Left cardiac atrium (tissue), 4 donors: ENCODE measurements around the gene TRPV2. TPM values are rescaled to one million over a fixed set of nuclear protein-coding genes. Genes with fewer than 3 reads are reported as not detected.
"Not testable (repeated sequence)": the region's sequence is repeated elsewhere in the genome, so short reads cannot be mapped to it uniquely, and the experiment has no call there.

Experiments used
- ATAC-seq, 2 donors: fragments of 200-7000 bp; cut with Tn5 transposase; one replicate each; pipeline ENCODE4 v1.9.1; 2020; ENCODE audit warnings: mild to moderate bottlenecking in 2 of 2, moderate library complexity in 2 of 2
- DNase-seq: peaks from one replicate; pipeline ENCODE4 v3.0.0-alpha.2; 2020
- intact Hi-C, 2 donors: fragments of 100-400 bp; cut with DNase I; formaldehyde crosslinking; loops; one replicate each; pipeline versions ENCODE4 v1.14.1 to v1.15.1; 2022 to 2023
- long read RNA-seq: library from polyadenylated mRNA; unstranded; transcript quantifications from one replicate; pipeline ENCODE4 v2.0.0, GENCODE V29; 2021
- total RNA-seq, 2 donors: library from RNA; stranded (reverse); fragmentation: NEBNext Ultra II Directional; extraction: Animal tissue kit (Norgen Biotek cat#: 25700); gene quantifications; one replicate each; pipeline ENCODE4 v1.2.1, GENCODE V29; 2021
- donor health status: DM: no; HTN: yes; CAD: no.
- donor health status: DM: no; HTN: yes; CAD: no; lungs with severe emphysema.
- donor health status: DM: yes; HTN: yes; CAD: no.
- donor health status: Dilated cardiomyopathy.

The TRPV2 gene
- 10 to 100 TPM; 14.3 to 21.1 TPM for total RNA-seq
- long read RNA-seq, transcript TRPV2-201 (15 exons, 2,808 nt) = major isoform, 29 of 41 reads
- long read RNA-seq, partial matches to known transcripts = 1 of 41 reads
- long read RNA-seq, other reads (novel, unspliced or antisense) = 11 of 41 reads

- intact Hi-C loops = loop anchor here in 1 of 2 donors (10.0 kb wide), 1 partner anchor 50 kb away; no protein-coding TSS in a partner anchor
- DNase-seq = peak; percentile 66
Measured at GRCh38 chr17:16415031-16415924, at the start of gene TRPV2. TSS of gene TRPV2 (plus strand) at chr17:16415571. CDS start at chr17:16417669, 2,098 bp downstream.

GRCh38 chr17:16371742-16372141, 43.6 kb upstream of the TRPV2 start:
- DNase-seq = no peak
- peak in 1 of 2 donors; percentile 15 for ATAC-seq
- intact Hi-C loops = no loop called here

More at GRCh38 chr17:16415031-16415924, at the start of gene TRPV2:
- ATAC-seq = peak; percentile 37 to 49

- ATAC-seq = peak; percentile 89 to 93
- intact Hi-C loops = no loop called here
- peak; percentile 48 for DNase-seq
Measured at GRCh38 chr17:16374146-16374938, 41.0 kb upstream of the TRPV2 start.

- DNase-seq = no peak
- no peak for ATAC-seq
- intact Hi-C loops = no loop called here
Measured at GRCh38 chr17:16377941-16378341, 37.4 kb upstream of the TRPV2 start.

GRCh38 chr17:16378636-16379282, 36.6 kb upstream of the TRPV2 start:
- intact Hi-C loops = no loop called here
- ATAC-seq (peak in 1 of 2 donors; percentile 33), DNase-seq (no peak)

- DNase-seq (no peak), ATAC-seq (no peak)
- intact Hi-C loops = loop anchor here (10.0 kb wide), 1 partner anchor 55 kb away; no protein-coding TSS in a partner anchor
Measured at GRCh38 chr17:16379654-16380053, 35.7 kb upstream of the TRPV2 start.

- ATAC-seq (peak; percentile 98 to 99), DNase-seq (peak; percentile 97)
- intact Hi-C loops = loop anchor here (10.0 kb wide), 1 partner anchor 54 kb away; no protein-coding TSS in a partner anchor
Measured at GRCh38 chr17:16380640-16381495, 34.5 kb upstream of the TRPV2 start, which contains the start of gene UBB. TSS of gene UBB (plus strand) at chr17:16381091. CDS start at chr17:16381908, 817 bp downstream.

GRCh38 chr17:16381496-16381820, 33.9 kb upstream of the TRPV2 start:
- ATAC-seq (peak in 1 of 2 donors; percentile 2), DNase-seq (no peak)
- intact Hi-C loops = loop anchor here (10.0 kb wide), 1 partner anchor 53 kb away; no protein-coding TSS in a partner anchor

- no peak for ATAC-seq
- no peak for DNase-seq
- intact Hi-C loops = loop anchor here (10.0 kb wide), 1 partner anchor 52 kb away; no protein-coding TSS in a partner anchor
Measured at GRCh38 chr17:16383216-16383615, 32.2 kb upstream of the TRPV2 start.

- intact Hi-C loops = loop anchor here (10.0 kb wide), 1 partner anchor 51 kb away; no protein-coding TSS in a partner anchor
- ATAC-seq = no peak
- no peak for DNase-seq
Measured at GRCh38 chr17:16383772-16384287, 31.5 kb upstream of the TRPV2 start.

- intact Hi-C loops = loop anchor here (10.0 kb wide), 1 partner anchor 50 kb away; no protein-coding TSS in a partner anchor
- ATAC-seq (no peak), DNase-seq (no peak)
Measured at GRCh38 chr17:16384557-16384956, 30.8 kb upstream of the TRPV2 start.

GRCh38 chr17:16386126-16386507, 29.3 kb upstream of the TRPV2 start:
- not testable (repeated sequence) for DNase-seq, ATAC-seq
- intact Hi-C loops = loop anchor here (10.0 kb wide), 1 partner anchor 49 kb away; no protein-coding TSS in a partner anchor

GRCh38 chr17:16391451-16391850, 23.9 kb upstream of the TRPV2 start:
- ATAC-seq (no peak), DNase-seq (no peak)
- intact Hi-C loops = no loop called here

- DNase-seq, intact Hi-C loops, ATAC-seq: not testable (repeated sequence)
Measured at GRCh38 chr17:16392491-16392890, 22.9 kb upstream of the TRPV2 start.

- not testable (repeated sequence) for DNase-seq
- ATAC-seq = peak; percentile 83 to 86
Measured at GRCh38 chr17:16395887-16396286, 19.5 kb upstream of the TRPV2 start.

GRCh38 chr17:16396693-16397092, 18.7 kb upstream of the TRPV2 start:
- DNase-seq, intact Hi-C loops: not testable (repeated sequence)
- ATAC-seq = peak; percentile 60 to 82

More at GRCh38 chr17:16395887-16396286, 19.5 kb upstream of the TRPV2 start:
- intact Hi-C loops = not testable (repeated sequence)
